AG09319 (cell line): ENCODE data around the gene LCN9.
"Not testable (repeated sequence)": the region's sequence is repeated elsewhere in the genome, so short reads cannot be mapped to it uniquely, and the experiment has no call there.

ENCODE experiments used
- DNase-seq: peaks from one replicate; pipeline ENCODE4 v3.0.0-alpha.2; 2010; ENCODE audit warnings: low read depth; ENCODE audit errors: extremely low read depth
- CTCF ChIP-seq: IDR thresholded peaks from 2 replicates; pipeline ENCODE4 v1.5.1; 2011; ENCODE audit warnings: low read depth, mild to moderate bottlenecking, inconsistent platforms, low read length, moderate library complexity

LCN9 gene

DNA sequence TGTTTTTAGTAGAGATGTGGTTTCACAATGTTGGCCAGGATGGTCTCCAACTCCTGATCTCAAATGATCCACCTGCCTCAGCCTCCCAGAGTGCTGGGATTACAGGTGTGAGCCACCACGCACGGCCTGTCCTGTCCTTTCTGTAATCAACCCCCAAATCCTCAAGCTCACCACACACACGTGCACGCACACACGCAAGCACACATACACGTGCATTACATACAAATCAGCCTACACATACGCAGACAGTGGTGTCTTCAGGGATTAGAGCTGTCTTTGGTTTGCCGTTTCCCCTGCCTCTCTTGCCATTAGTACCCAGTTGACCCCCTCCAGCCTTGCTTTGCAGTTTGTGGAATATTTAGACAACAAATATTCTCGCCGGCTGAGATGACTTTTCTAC, 30.3 kb upstream of the LCN9 start:
- no peak for DNase-seq
- no peak for TF ChIP-seq CTCF

GRCh38 chr9:135636930-135637530, 26.1 kb upstream of the LCN9 start:
- DNase-seq = not testable (repeated sequence)

DNA sequence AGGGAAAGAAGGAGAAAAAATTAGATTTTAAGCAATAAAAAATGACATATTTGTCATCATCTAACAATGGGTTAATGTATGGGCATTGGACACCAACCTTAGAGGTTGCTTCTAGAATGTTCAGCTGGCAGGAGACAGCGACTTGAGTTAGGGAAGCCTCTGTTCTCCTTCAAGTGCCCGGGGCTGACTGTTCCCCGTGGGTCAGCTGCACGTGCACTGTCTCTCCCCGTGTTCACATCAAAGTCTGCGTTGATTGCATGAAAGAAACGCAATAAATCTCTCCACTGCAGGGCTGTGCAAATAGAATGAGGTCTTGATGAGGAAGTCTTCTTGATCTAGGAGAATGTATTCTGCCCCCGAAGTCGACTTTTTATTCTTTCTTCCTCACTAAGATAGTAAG, 23.9 kb upstream of the LCN9 start, which contains the start of gene GLT6D1:
Gene GLT6D1 (minus strand): TSS at position 345 of the 400 bp plus-strand sequence. CDS start 353 bp downstream, outside the sequence.
- no peak for TF ChIP-seq CTCF
- DNase-seq = no peak

DNA sequence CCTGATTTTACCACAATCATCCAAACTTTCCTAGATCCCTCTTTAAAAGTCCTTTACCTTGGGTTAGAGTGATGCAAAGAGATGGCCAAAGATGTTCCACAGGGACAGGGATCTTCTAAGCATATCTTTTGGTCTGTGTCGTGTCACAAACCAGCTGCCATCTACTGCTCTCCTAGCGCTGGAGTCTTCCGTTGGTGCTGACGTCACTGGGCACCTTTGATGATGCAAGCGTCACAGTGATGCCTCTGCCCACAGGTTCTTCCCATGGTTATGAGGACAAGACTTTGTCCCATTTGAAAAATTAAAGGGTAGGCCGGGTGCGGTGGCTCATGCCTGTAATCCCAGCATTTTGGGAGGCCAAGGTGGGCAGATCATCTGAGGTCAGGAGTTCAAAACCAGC, 22.1 kb upstream of the LCN9 start:
- TF ChIP-seq CTCF = no peak
- no peak for DNase-seq

DNA sequence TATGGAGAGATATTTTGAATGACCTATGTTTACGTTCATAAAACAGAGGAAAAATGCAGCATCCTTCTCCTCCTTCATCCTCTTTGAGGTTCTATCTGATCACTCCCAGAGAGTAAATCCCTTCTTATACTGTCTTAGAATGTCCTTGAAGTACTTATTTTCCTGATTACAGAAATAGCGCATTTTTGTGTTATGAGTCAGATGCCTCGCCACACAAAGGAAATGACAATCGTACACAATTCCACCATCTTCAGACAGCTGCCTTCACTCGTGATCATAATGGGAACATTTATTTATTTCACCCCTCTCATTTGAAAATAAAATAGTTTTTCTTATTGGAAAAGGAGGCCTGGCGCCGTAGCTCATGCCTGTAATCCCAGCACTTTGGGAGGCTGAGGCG, 21.4 kb upstream of the LCN9 start:
- TF ChIP-seq CTCF = no peak
- DNase-seq = no peak

- TF ChIP-seq CTCF = no peak
- DNase-seq = no peak
Observed at GRCh38 chr9:135644631-135645218, 18.4 kb upstream of the LCN9 start.

- TF ChIP-seq CTCF = no peak
- no peak for DNase-seq
Observed at GRCh38 chr9:135647884-135648283, 15.2 kb upstream of the LCN9 start.
